DOHH2 (cell line): ENCODE results near the gene STUB1.

Experiments used
- H3F3A ChIP-seq: fragments of 200-600 bp; sonication (generic), shearing (Covaris generic); 2 replicates; pipeline ENCODE4 v1.6.0; 2016; ENCODE audit warnings: antibody characterized with exemption, mild to moderate bottlenecking; ENCODE audit not compliant: control insufficient read depth, insufficient read depth
- H3K27ac ChIP-seq: fragments of 200-600 bp; sonication (generic); 2 replicates; pipeline ENCODE4 v1.5.1; 2014; ENCODE audit warnings: low read depth, mild to moderate bottlenecking, low read length, moderate library complexity
- H3K27me3 ChIP-seq: fragments of 200-600 bp; sonication (generic); 2 replicates; pipeline ENCODE4 v1.6.1; 2014; ENCODE audit warnings: mild to moderate bottlenecking, low read length, mixed read lengths; ENCODE audit not compliant: control insufficient read depth
- H3K36me3 ChIP-seq: fragments of 200-600 bp; sonication (generic); 2 replicates; pipeline ENCODE4 v1.6.1; 2014; ENCODE audit warnings: mild to moderate bottlenecking, low read length, moderate library complexity, mixed read lengths; ENCODE audit not compliant: control insufficient read depth
- H3K4me1 ChIP-seq: fragments of 200-600 bp; sonication (generic); 2 replicates; pipeline ENCODE4 v1.6.1; 2014; ENCODE audit warnings: mild to moderate bottlenecking, low read length, mixed read lengths; ENCODE audit not compliant: control insufficient read depth
- H3K4me2 ChIP-seq: fragments of 200-600 bp; sonication (generic); 2 replicates; pipeline ENCODE4 v1.6.0; 2014; ENCODE audit warnings: mild to moderate bottlenecking, low read length, moderate library complexity
- H3K4me3 ChIP-seq: fragments of 200-600 bp; sonication (generic); 2 replicates; pipeline ENCODE4 v1.5.1; 2014; ENCODE audit warnings: mild to moderate bottlenecking, low read length, mixed read lengths
- H3K79me2 ChIP-seq: fragments of 200-600 bp; sonication (generic); 2 replicates; pipeline ENCODE4 v1.6.1; 2014; ENCODE audit warnings: mild to moderate bottlenecking, low read length, mixed read lengths; ENCODE audit not compliant: control insufficient read depth
- H3K9me2 ChIP-seq: fragments of 200-600 bp; sonication (generic); replicated peaks from 2 replicates; pipeline ENCODE4 v1.6.1; 2014; ENCODE audit warnings: mild to moderate bottlenecking, low read length, mixed read lengths; ENCODE audit not compliant: control insufficient read depth
- H3K9me3 ChIP-seq: fragments of 200-600 bp; sonication (generic); 2 replicates; pipeline ENCODE4 v1.6.1; 2014; ENCODE audit warnings: antibody characterized with exemption, low read length, mixed read lengths; ENCODE audit not compliant: control insufficient read depth, insufficient read depth
- H4K20me1 ChIP-seq: fragments of 200-600 bp; sonication (generic); 2 replicates; pipeline ENCODE4 v1.6.0; 2014; ENCODE audit warnings: low read depth, mild to moderate bottlenecking, antibody characterized with exemption, low read length, moderate library complexity; ENCODE audit not compliant: control insufficient read depth, insufficient read depth
- CTCF ChIP-seq: fragments of 200-600 bp; sonication (generic); IDR thresholded peaks from one replicate; pipeline ENCODE4 v1.5.1; 2014; ENCODE audit warnings: antibody characterized with exemption, mild to moderate bottlenecking, low read depth, low read length; ENCODE audit not compliant: poor library complexity, severe bottlenecking
- EZH2phosphoT487 ChIP-seq: fragments of 200-600 bp; sonication (generic); IDR thresholded peaks from 2 replicates; pipeline ENCODE4 v1.6.1; 2017; ENCODE audit warnings: borderline replicate concordance, mild to moderate bottlenecking, antibody characterized with exemption, low read length, moderate library complexity, mixed read lengths

Gene STUB1

DNA sequence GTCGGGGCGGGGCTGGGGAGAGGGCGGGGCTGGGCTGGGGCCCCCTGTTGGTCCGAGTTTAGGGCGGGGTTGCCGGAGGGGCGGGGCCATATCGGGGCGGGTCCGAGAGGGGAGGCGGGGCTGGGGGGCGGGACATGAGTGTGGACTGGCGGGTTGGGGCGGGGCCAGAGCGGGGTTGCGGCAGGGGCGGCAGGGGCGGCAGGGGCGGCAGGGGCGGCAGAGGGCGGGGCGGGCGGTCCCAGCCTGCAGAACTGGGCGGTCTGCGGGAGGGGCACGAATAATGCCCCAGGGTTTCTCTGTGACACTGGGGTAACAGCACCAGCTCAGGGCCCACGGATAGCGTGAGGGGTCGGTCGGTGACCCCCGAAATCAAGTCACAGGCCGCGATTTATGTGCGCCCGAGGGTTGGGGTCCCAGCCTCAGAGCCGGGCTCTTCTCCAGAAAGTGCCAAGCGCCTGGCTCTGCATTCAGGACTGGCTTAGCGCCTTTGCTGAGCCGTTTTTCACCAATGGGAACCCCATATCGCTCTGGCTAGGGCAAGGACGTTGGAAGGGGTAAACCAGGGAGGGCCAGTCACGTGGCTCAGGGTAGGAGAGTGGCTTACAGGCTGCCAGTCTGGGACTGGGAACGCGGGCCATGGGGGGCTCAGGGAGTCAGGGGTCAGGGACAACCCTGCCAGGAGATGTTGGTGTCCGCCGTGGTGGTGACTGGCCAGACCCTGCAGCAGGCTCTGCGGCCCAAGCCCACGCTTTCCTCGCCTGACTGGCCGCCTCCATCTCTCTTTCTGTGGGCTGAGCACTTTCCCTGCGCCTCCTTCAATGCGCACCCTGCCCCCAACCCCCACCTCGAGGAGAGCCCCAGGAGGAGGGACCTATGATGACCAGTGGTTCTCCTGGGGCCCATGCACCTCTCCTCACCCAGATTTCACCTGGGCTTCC is 42.9 kb upstream of the STUB1 start:
- Histone ChIP-seq H3K4me1 (peaks cover 48% of the 10 kb centered on the region), H3K36me3 (peaks cover 30% of the 10 kb centered on the region)

GRCh38 chr16:638034-638543 is 42.1 kb upstream of the STUB1 start:
- Histone ChIP-seq H3K4me1 (peaks cover 54% of the 10 kb centered on the region), H3K27me3 (no peaks in the 10 kb centered on the region), H3K27ac (no peak overlapping the region), H3F3A (peaks cover 16% of the 10 kb centered on the region), H3K79me2 (peaks cover 48% of the 10 kb centered on the region), H3K9me3 (no peaks in the 10 kb centered on the region), H4K20me1 (no peaks in the 10 kb centered on the region), H3K9me2 (no peaks in the 10 kb centered on the region), H3K36me3 (peaks cover 34% of the 10 kb centered on the region), H3K4me3 (no peak overlapping the region), H3K4me2 (peak overlapping the region; percentile 77)
- TF ChIP-seq CTCF: no peak
- no peak for TF ChIP-seq EZH2phosphoT487

More for the DNA sequence above, 42.9 kb upstream of the STUB1 start:
- no peaks in the 10 kb centered on the region for H3K27me3 ChIP-seq
- H3F3A ChIP-seq: peaks cover 16% of the 10 kb centered on the region
- peaks cover 41% of the 10 kb centered on the region for H3K79me2 ChIP-seq
- H3K9me3 ChIP-seq: no peaks in the 10 kb centered on the region
- TF ChIP-seq EZH2phosphoT487 (no peak), CTCF (no peak)
- no peaks in the 10 kb centered on the region for H3K9me2 ChIP-seq
- peak overlapping the region; percentile 67 for H3K27ac ChIP-seq
- peak overlapping the region; percentile 82 for H3K4me3 ChIP-seq
- H3K4me2 ChIP-seq: peak overlapping the region; percentile 95
- no peaks in the 10 kb centered on the region for H4K20me1 ChIP-seq

DNA sequence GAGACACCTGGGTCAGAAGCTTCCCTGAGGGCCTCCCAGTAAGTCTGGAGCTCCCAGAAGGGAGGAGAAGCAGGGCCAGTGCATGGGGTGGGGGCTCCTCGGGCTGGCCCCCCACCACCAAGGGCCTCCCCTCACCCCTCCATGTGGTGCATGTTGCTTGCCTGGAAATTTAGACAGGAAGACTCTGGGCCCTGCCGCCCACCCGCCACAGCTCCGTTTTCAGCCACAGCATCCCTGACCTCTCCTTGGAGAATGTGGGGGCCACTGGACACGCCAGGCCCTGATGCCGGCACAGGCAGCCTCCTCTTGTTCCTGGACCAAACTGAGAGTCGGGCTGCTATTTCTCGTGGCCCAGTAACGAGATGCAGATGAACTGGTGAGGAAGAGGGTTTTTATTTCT is 41.4 kb upstream of the STUB1 start:
- Histone ChIP-seq H3K9me3 (no peaks in the 10 kb centered on the region), H4K20me1 (no peaks in the 10 kb centered on the region), H3K27me3 (no peaks in the 10 kb centered on the region), H3K9me2 (no peaks in the 10 kb centered on the region), H3K27ac (peak overlapping the region; percentile 89), H3K4me3 (peak overlapping the region; percentile 64), H3K79me2 (peaks cover 55% of the 10 kb centered on the region), H3K4me2 (peak overlapping the region; percentile 88), H3F3A (peaks cover 16% of the 10 kb centered on the region), H3K4me1 (peaks cover 59% of the 10 kb centered on the region), H3K36me3 (peaks cover 30% of the 10 kb centered on the region)
- no peak for TF ChIP-seq EZH2phosphoT487

DNA sequence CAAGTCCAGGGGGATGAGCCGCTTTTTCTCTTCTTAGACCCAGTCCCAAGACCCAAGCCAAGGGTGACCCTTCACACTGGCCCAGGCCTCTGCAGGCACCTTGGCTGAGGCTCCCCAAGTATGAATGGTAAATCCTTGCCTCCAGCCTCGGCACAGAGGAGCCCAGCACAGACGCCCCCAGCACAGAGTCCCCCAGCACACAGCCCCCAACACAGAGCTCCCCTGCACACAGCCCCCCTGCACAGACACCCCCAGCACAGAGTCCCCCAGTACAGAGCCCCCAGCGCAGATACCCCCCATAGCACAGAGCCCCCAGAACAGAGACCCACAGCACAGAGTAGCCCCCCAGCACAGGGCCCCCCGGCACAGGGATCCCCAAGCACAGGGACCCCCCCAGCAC is 39.6 kb upstream of the STUB1 start:
- no peaks in the 10 kb centered on the region for H3K9me3 ChIP-seq
- H3K4me1 ChIP-seq: peaks cover 50% of the 10 kb centered on the region
- peaks cover 16% of the 10 kb centered on the region for H3F3A ChIP-seq
- no peaks in the 10 kb centered on the region for H3K9me2 ChIP-seq
- peak overlapping the region; percentile 52; the same call in 1 of the 2 replicates for H3K27ac ChIP-seq
- TF ChIP-seq CTCF (no peak), EZH2phosphoT487 (no peak)
- H3K79me2 ChIP-seq: peaks cover 55% of the 10 kb centered on the region
- H4K20me1 ChIP-seq: no peaks in the 10 kb centered on the region
- H3K36me3 ChIP-seq: peaks cover 18% of the 10 kb centered on the region
- H3K27me3 ChIP-seq: no peaks in the 10 kb centered on the region
- H3K4me3 ChIP-seq: peak overlapping the region; percentile 92
- peak overlapping the region; percentile 92 for H3K4me2 ChIP-seq
